NCI-H146 (cell line): ENCODE measurements around the gene TACO1.
A peak's percentile ranks its signal among the peaks of the same experiment; 100 is the strongest.

ENCODE experiments used
- DNase-seq: peaks from one replicate; lab custom pipeline; 2025; lab: John Stamatoyannopoulos, UW

The TACO1 gene

DNA sequence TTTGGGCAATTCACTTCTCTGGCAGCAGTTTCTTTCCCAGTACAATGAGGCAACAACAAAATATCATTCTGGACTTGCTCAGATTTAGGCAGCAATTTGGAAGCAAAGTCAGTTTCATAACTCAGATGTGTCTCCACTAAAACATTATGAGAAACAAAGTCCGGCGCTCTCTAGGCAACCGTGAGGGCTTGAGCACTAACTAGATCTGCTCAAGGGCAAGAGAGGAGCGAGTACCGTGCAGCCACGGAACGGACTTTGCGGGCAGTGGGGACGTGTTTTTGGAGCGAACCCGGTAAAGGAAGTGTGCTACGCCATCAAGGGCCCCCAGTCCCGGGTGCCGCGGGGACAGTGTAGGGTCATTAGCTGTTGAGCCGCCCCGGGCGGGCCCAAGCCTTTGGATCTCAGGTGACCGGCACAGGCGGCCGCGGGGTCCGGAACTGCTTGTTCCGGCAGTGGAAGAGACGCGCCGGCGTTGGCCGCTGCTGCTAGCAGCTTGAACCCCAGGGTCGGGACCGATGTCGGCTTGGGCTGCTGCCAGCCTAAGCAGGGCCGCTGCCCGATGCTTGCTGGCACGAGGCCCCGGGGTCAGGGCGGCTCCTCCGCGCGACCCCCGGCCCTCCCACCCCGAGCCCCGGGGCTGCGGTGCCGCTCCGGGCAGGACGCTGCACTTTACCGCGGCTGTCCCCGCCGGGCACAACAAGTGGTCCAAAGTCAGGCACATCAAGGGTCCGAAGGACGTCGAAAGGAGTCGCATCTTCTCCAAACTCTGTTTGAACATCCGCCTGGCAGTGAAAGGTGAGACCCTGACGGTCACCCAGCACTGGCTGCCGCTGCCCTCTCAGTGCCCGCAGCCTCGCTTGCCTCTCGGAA is at the start of gene TACO1:
Gene TACO1, plus strand, starts transcription at position 327 of the 870 bp plus-strand sequence. Its CDS starts 189 bp downstream, at position 516.
- DNase-seq: peak; percentile 83

GRCh38 chr17:63552211-63552610 is 48.5 kb upstream of the TACO1 start:
- no peak for DNase-seq

DNA sequence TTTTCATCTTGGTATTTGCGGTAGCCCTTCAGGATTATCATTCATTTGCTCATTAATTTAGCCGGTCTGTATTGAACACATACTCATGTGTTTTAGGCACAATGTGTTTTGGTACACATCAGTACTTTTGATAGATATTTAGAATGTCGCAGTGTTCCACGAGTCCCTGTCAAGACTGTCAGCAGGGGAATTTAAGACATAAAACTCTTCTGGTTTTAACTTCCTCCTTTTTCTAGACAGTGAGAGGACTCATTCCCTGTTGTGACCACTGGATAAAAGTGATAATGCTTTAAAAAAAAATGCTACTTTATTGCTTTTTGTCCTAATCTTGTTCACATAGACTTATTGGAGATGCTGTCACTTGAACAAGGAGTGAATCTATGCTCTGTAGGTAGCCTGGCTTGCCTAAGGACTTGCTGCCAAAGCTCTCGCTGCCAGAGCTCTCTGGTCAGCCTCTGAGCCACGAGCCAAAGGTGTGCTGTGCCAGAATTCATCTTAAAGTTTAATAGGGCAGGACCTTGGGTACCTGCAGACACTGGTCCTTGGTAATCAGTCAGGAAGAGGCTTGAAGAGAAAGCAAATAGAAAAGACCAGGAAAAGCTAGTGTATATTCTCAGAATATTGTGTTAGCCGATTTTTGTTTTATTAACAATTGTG is 45.1 kb upstream of the TACO1 start:
- DNase-seq: no peak

GRCh38 chr17:63557416-63557815 is 43.3 kb upstream of the TACO1 start:
- DNase-seq: no peak

GRCh38 chr17:63558441-63558840 is 42.3 kb upstream of the TACO1 start:
- no peak for DNase-seq

- no peak for DNase-seq
Measured at GRCh38 chr17:63561819-63562218, 38.9 kb upstream of the TACO1 start.

DNA sequence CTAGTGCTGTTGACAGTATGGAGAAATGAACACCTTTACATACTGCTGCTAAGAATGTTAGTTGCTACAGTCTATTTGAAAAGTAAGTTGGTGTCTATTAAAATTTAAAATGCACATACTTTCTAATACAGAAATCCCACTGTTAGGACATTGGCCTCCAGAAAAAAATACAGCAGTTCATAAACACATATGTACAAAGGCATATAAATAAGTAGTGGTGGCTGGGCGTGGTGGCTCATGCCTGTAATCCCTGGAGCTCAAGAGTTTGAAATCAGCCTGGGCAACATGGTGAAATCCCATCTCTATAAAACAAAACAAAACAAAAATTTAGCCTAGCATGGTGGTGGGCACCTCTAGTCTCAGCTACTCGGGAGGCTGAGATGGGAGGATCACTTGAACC is 37.4 kb upstream of the TACO1 start:
- DNase-seq: no peak

DNA sequence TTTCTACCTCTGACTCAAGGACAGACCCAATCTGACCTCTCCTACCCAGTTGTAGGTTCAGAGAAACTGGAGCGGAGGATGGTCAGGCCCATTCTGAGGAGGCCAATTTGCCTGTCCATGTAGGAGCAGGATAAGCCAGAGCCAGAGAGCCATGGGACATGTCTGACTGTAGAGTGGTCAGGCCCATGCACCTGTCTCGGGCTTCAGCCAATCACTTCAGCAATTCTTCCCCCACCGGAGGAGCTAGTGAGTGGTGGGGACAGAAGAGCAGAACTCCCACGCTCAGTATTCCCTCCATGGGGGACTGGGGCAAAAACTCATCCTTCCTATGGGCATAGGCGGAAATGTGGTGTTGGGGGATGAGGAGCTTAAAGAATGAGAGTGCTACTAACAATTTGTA is 36.1 kb upstream of the TACO1 start:
- no peak for DNase-seq

DNA sequence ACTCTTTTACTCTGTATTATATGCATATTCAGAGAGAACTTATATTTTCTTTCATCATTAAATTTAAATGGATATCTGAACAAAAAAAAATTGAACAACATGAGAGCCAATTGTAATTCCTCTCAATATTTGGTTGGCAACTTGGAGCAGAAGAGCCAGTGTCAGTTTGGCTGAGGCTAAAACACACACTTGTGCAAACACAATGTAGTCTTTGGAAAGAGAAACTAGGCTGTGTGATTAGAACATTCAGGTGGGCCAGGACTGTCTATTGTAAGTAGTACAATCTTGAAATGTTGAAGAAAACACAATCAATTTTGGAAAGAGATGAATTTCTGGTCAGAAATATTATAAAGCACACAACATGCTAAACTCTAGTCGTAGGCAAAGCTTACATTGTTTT is 33.5 kb upstream of the TACO1 start:
- no peak for DNase-seq

- no peak for DNase-seq
Measured at GRCh38 chr17:63568563-63568962, 32.1 kb upstream of the TACO1 start.

GRCh38 chr17:63571632-63572310 is 28.9 kb upstream of the TACO1 start:
- no peak for DNase-seq

DNA sequence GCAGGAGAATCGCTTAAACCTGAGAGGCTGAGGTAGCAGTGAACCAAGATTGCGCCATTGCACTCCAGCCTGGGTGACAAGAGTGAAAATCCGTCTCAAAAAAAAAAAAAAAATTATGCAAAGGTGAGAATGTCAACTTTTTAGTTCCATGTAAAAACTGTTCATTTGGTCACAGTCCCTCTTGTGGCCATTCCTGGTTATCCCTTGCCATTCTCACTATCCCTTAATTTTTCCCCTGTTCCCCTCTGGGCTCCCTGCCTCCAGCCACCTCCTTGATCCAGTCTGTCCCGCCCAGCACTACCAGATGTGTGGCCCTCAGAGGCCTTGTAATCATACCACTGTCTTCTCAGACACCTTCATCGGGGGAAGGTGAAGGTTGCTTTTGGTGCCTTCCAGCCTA is 27.1 kb upstream of the TACO1 start:
- DNase-seq: no peak

DNA sequence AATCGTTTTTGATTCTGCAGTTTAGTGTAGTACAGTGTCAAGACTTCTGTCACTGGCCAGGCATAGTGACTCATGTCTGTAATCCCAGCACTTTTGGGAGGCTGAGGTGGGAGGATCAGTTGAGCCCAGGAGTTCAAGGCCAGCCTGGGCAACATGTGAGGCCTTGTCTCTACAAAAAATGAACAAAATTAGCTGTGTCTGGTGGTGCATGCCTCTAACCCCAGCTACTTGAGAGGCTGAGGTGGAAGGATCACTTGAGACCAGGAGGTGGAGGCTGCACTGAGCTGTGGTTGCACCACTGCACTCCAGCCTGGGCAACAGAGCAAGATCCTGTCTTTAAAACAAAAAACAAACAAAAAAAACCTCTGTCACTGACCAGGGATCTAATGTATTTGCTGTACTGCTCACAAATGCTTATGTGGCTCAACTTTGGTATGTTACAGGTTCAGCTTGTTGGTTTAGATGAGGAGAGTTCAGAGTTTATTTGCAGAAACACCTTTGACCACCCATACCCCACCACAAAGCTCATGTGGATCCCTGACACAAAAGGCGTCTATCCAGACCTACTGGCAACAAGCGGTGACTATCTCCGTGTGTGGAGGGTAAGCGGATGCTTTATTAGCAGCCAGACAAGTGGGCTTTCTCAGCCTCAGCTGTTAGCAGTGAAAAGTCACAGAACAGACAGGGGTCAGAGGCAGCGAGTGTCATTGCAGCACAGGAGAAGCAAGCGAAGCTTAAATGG is 22.5 kb upstream of the TACO1 start:
- DNase-seq: no peak

- DNase-seq: no peak
Measured at GRCh38 chr17:63578769-63579111, 22.0 kb upstream of the TACO1 start.

DNA sequence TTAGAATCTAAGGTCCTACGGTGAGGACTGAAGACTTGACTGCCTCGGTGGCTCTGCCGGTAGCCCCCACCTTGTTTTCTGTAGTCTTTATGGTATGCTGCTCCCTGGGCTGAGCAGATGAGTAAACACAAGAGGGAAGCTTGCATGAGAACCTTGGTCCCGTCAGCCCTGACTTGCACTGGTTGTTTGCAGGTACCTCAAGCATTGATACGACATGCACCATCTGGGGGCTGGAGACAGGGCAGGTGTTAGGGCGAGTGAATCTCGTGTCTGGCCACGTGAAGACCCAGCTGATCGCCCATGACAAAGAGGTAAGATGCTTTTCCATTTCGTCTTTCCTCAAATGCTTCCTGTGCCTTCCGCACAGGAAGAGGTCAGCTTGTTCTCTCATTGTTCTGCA is 21.1 kb upstream of the TACO1 start:
- no peak for DNase-seq

GRCh38 chr17:63587770-63588169 is 12.9 kb upstream of the TACO1 start:
- DNase-seq: no peak

DNA sequence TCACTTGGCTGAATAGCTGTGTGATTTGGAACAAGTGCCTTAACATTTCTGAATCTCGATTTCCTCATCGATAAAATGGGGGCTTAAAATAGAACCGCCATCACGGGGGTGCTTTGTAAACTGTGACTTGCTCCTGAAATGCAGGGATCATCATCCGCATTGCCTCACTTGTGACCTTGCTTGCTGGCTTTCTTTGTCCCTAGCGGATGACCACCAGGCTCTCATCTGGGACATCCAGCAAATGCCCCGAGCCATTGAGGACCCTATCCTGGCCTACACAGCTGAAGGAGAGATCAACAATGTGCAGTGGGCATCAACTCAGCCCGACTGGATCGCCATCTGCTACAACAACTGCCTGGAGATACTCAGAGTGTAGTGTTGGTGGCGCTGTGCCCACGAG is 11.9 kb upstream of the TACO1 start:
- no peak for DNase-seq

GRCh38 chr17:63589646-63590045 is 11.0 kb upstream of the TACO1 start:
- DNase-seq: no peak

GRCh38 chr17:63592797-63593196 is 7.9 kb upstream of the TACO1 start:
- no peak for DNase-seq

GRCh38 chr17:63595132-63595531 is 5.6 kb upstream of the TACO1 start:
- DNase-seq: no peak

DNA sequence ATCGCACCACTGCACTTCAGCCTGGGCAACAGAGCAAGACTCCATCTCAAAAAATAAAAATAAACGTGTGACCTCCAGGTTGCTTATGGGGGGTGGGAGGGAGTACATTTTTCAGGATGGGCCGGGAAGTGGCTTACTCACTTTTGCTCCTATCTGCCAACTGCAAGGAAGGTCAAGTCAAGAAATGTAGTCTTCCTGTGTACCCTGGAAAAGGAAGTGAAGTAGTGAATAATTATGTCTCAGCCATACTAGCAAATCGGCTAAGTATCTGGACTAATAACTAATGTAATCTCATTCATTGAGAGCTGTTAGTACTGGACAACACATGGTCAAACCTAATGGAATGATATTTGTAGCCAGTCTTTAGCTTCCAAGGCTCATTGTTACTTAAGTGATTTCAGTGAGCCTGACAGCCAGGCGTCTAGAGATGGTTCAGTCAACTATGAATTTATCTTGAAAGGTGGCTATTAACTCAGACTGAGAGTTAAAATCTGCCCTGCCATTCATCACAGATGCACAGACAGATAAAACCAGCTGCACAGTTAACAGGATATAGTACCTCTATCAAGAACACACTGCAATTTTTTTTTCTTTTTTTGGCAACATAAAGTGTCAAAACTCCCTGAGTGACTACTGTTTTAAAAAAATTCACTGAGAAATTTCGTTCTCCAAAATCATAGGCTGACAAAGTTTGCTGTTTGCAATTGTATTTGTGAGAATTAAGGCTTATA is 3.7 kb upstream of the TACO1 start:
- DNase-seq: no peak

DNA sequence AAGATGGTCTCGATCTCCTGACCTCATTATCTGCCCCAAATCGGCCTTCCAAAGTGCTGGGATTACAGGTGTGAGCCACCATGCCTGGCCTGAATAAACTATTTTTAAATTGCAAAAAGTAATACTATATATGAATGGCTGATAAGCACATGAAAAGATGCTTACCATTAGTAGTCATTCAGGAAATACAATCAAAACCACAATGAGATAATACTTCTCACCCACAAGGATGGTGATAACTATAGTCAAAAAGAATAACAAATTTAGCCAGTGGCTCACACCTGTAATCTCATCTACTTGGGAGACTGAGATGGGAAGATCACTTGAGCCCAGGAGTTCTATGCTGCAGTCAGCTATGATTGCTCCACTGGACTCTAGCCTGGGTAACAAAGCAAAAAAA is 2.4 kb upstream of the TACO1 start:
- DNase-seq: no peak
